Mammary epithelial cell (primary cell): Measurements from ENCODE around the gene TBC1D8.

Experiments used
- EZH2 ChIP-seq: IDR thresholded peaks from 2 replicates; pipeline ENCODE4 v1.6.1; 2012; ENCODE audit warnings: low read length, inconsistent platforms, borderline replicate concordance
- TF ChIP-seq, protein P1 (sequence below), 2 donors: IDR thresholded peaks in 1 of 2; conservative IDR thresholded peaks in 1 of 2; 2 replicates each; pipeline ENCODE4 v1.5.1; 2011 to 2012; ENCODE audit warnings: inconsistent platforms in 2 of 2, low read length in 2 of 2, mild to moderate bottlenecking in 2 of 2, control low read depth in 1 of 2, low read depth in 1 of 2; ENCODE audit not compliant: insufficient read depth in 1 of 2; ENCODE audit errors: extremely low read depth in 1 of 2

DNA sequence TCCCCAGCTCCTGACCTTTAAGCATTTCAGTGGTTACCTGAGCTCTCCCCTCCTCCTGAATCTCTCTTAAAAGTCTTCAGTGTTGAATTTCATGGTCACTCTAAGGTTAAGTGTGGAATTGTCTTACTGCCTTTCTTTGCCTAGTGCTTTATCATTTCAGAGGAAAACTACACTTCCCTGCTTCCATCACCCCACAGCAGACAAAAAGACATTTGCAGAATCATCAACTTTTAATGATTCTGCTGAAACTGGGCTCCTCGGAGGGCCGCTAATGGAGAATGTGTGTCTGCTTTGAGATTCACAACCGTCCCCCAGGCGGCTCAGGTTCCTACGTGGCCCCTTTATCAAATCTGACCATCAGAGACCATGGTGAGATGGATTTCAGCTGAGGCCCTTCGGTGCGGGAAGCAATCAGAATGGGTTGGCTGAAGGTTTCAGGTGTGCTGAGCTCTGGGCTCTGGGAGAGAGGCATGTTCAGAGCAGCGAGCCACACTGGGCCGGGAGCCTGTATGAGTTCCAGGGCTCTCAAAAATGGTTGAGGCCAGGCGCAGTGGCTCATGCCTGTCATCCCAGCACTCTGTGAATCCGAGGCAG, 41.9 kb upstream of the TBC1D8 start:
- TF ChIP-seq, protein P1, sequence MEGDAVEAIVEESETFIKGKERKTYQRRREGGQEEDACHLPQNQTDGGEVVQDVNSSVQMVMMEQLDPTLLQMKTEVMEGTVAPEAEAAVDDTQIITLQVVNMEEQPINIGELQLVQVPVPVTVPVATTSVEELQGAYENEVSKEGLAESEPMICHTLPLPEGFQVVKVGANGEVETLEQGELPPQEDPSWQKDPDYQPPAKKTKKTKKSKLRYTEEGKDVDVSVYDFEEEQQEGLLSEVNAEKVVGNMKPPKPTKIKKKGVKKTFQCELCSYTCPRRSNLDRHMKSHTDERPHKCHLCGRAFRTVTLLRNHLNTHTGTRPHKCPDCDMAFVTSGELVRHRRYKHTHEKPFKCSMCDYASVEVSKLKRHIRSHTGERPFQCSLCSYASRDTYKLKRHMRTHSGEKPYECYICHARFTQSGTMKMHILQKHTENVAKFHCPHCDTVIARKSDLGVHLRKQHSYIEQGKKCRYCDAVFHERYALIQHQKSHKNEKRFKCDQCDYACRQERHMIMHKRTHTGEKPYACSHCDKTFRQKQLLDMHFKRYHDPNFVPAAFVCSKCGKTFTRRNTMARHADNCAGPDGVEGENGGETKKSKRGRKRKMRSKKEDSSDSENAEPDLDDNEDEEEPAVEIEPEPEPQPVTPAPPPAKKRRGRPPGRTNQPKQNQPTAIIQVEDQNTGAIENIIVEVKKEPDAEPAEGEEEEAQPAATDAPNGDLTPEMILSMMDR (conservative IDR thresholded peaks at IDR 0.05 in 1 of 2, IDR thresholded peaks at IDR 0.05 in 1 of 2; ENCODE audit: extremely low read depth in 1 of 2, insufficient read depth in 1 of 2, low read depth in 1 of 2, low read length in 2 of 2), result no peak
- TF ChIP-seq EZH2, result no peak
